A673 (cell line): ENCODE results near the gene LHFPL2. TPM values are rescaled to one million over a fixed set of nuclear protein-coding genes. Genes with fewer than 3 reads are reported as not detected.

Source experiments
- BruUV-seq: library from RNA; stranded (reverse); fragments of 400-500 nt; replicated peaks from 2 replicates; lab custom pipeline; 2021; lab: Mats Ljungman, UMichigan
- CTCF ChIA-PET: fragments of 300-600 bp; sonication (Branson Sonifier 250); formaldehyde crosslinking; loops from one replicate; lab custom pipeline; 2022; ENCODE audit warnings: antibody characterized with exemption; lab: Charles Lee
- POLR2A ChIA-PET: fragments of 300-600 bp; sonication (Branson Sonifier 250); formaldehyde crosslinking; loops from one replicate; lab custom pipeline; 2022; ENCODE audit warnings: antibody characterized with exemption; ENCODE audit not compliant: low non-redundant PET; lab: Charles Lee
- DNase-seq: peaks from one replicate; pipeline ENCODE4 v3.0.0-alpha.2; 2015; ENCODE audit warnings: low spot score
- H3K27ac ChIP-seq: fragments of 200-600 bp; sonication (generic); 2 replicates; pipeline ENCODE4 v1.5.1; 2016; ENCODE audit warnings: mixed run types, low read depth, mild to moderate bottlenecking, mixed read lengths, antibody characterized with exemption, low read length; ENCODE audit not compliant: poor library complexity, severe bottlenecking
- H3K27me3 ChIP-seq: fragments of 200-600 bp; sonication (generic); replicated peaks from 2 replicates; pipeline ENCODE4 v1.6.1; 2017; ENCODE audit warnings: mixed run types, low read depth, mild to moderate bottlenecking, mixed read lengths, antibody characterized with exemption, low read length; ENCODE audit not compliant: insufficient read depth, poor library complexity
- H3K36me3 ChIP-seq: fragments of 200-600 bp; sonication (generic); 2 replicates; pipeline ENCODE4 v1.6.1; 2016; ENCODE audit warnings: mixed run types, mild to moderate bottlenecking, mixed read lengths, antibody characterized with exemption, low read length; ENCODE audit not compliant: insufficient read depth, poor library complexity, severe bottlenecking
- H3K4me1 ChIP-seq: fragments of 200-600 bp; sonication (generic); 2 replicates; pipeline ENCODE4 v1.6.1; 2017; ENCODE audit warnings: mixed run types, mild to moderate bottlenecking, mixed read lengths, antibody characterized with exemption, low read length; ENCODE audit not compliant: insufficient read depth, poor library complexity, severe bottlenecking
- H3K4me3 ChIP-seq: fragments of 200-600 bp; sonication (generic); 2 replicates; pipeline ENCODE4 v1.5.1; 2016; ENCODE audit warnings: low read depth, mixed run types, mild to moderate bottlenecking, mixed read lengths, low read length; ENCODE audit not compliant: poor library complexity, severe bottlenecking
- H3K9me3 ChIP-seq: fragments of 200-600 bp; sonication (generic); 2 replicates; pipeline ENCODE4 v1.6.1; 2016; ENCODE audit warnings: mixed run types, low read depth, mild to moderate bottlenecking, mixed read lengths, antibody characterized with exemption, low read length; ENCODE audit not compliant: poor library complexity, severe bottlenecking
- EZH2 ChIP-seq: fragments of 200-600 bp; sonication (generic); IDR thresholded peaks from 2 replicates; pipeline ENCODE4 v1.6.1; 2017; ENCODE audit warnings: borderline replicate concordance, low read depth, mild to moderate bottlenecking, mixed read lengths, antibody characterized with exemption, low read length; ENCODE audit not compliant: poor library complexity, severe bottlenecking
- intact Hi-C: fragments of 100-400 bp; cut with micrococcal nuclease; formaldehyde crosslinking; loops from one replicate; pipeline ENCODE4 v1.10.0; 2022; ENCODE audit not compliant: unreplicated experiment
- total RNA-seq: library from RNA; stranded (reverse); gene quantifications from 2 replicates; pipeline ENCODE4 v1.2.3, GENCODE V29; 2021
- TF ChIP-seq, protein P1 (sequence below): fragments of 300-800, 200-600 bp; sonication (generic); conservative IDR thresholded peaks from 2 replicates; pipeline ENCODE4 v1.5.1; 2017; ENCODE audit warnings: low read depth, mild to moderate bottlenecking, antibody characterized with exemption, low read length, moderate library complexity, mixed read lengths

LHFPL2 gene
- total RNA-seq, 1 experiment from 2014 or later = 6.2 TPM

DNA sequence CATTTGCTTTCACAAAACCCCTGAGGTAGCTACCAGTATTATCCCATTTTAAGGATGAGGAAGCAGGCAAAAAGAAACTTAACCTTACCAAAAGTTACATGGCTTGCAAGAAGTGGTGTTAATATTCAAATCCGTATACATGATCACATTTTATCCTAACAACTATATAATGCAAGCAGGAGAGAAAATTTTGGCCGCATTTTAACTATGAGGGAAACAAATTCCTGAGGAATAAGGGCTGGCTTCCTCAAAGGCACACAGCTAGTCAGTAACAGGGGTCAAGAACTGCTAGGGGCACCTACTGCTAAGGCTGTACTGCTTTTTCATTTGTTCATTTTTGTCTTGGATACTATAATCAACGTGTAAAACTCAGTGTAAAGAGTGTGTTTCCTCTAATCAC, 81.0 kb downstream of the LHFPL2 start:
- H3K4me1 ChIP-seq = peaks cover 28% of the 10 kb centered on the region
- intact Hi-C loops = no loop called here
- ChIA-PET POLR2A (no interaction called here), CTCF (no interaction called here)
- no peak overlapping the region for H3K4me3 ChIP-seq
- H3K36me3 ChIP-seq = no peaks in the 10 kb centered on the region
- no peak for DNase-seq
- no TSS peak for BruUV-seq
- peak overlapping the region; percentile 39 for H3K27ac ChIP-seq
- H3K9me3 ChIP-seq = no peaks in the 10 kb centered on the region
- no peaks in the 10 kb centered on the region for H3K27me3 ChIP-seq
- TF ChIP-seq, protein P1, sequence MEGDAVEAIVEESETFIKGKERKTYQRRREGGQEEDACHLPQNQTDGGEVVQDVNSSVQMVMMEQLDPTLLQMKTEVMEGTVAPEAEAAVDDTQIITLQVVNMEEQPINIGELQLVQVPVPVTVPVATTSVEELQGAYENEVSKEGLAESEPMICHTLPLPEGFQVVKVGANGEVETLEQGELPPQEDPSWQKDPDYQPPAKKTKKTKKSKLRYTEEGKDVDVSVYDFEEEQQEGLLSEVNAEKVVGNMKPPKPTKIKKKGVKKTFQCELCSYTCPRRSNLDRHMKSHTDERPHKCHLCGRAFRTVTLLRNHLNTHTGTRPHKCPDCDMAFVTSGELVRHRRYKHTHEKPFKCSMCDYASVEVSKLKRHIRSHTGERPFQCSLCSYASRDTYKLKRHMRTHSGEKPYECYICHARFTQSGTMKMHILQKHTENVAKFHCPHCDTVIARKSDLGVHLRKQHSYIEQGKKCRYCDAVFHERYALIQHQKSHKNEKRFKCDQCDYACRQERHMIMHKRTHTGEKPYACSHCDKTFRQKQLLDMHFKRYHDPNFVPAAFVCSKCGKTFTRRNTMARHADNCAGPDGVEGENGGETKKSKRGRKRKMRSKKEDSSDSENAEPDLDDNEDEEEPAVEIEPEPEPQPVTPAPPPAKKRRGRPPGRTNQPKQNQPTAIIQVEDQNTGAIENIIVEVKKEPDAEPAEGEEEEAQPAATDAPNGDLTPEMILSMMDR = no peak
- no peak for TF ChIP-seq EZH2

DNA sequence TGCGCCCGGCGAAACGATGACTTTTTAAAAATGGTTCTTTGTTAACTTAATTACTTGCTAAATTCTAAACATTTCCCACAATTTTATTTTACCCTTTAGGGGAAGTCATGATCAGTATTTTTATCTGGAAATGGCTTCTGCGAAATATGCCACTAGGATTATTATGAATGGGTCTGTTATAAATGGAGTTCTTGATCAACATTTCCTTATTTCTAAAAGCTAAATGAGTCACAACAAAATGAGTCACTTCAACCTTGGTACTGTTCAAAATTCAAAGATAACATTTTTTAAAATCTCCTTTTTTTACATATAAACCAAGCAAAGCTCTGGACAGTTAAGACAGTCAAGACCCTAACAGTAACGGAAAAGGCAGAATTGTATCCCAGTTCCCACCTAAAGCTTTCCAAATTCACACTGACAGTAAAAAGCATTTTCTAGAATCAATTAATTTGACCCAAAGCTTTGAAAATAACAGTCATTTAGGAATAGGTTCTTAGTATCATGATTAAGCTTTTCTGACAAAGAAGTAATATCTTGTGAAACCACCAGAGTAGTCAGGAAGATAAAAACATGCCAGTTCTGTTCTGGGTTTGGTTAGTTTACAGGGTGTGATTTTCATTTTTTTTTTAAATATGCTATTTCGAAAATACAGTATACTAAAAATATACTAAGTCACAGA, 81.7 kb downstream of the LHFPL2 start:
- ChIA-PET POLR2A (no interaction called here), CTCF (no interaction called here)
- Histone ChIP-seq H3K27me3 (no peaks in the 10 kb centered on the region), H3K4me3 (no peak overlapping the region), H3K36me3 (no peaks in the 10 kb centered on the region), H3K9me3 (no peaks in the 10 kb centered on the region), H3K4me1 (peaks cover 28% of the 10 kb centered on the region), H3K27ac (peak overlapping the region; percentile 39)
- DNase-seq = no peak
- intact Hi-C loops = no loop called here
- BruUV-seq = no TSS peak
- no peak for TF ChIP-seq EZH2
- TF ChIP-seq, protein P1 = no peak

DNA sequence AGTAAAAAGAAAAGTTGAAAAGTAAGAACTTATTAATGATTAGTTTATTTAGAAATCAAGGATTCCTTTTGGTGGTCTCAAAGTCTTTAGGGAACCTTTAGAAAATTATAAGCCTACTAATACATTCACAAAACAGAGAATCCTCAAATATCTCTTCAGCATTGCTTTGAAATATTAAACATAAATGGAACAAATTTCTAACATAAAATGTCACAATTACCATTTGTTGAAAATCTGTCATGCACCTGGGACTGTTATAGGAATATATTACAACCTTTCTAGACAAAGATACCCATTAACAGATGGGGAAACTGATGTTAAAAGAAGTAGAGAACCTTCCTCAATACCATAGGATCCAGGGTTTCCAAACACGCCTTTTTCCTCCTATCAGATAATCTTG, 83.2 kb downstream of the LHFPL2 start:
- DNase-seq = no peak
- POLR2A ChIA-PET = no interaction called here
- Histone ChIP-seq H3K36me3 (no peaks in the 10 kb centered on the region), H3K9me3 (no peaks in the 10 kb centered on the region), H3K27me3 (no peaks in the 10 kb centered on the region), H3K4me1 (peaks cover 28% of the 10 kb centered on the region), H3K4me3 (no peak overlapping the region), H3K27ac (no peak overlapping the region)
- TF ChIP-seq, protein P1 = no peak
- no peak for TF ChIP-seq EZH2
- no TSS peak for BruUV-seq
- CTCF ChIA-PET = no interaction called here
- intact Hi-C loops = no loop called here
